Islet precursor cell (in vitro differentiated cells): ENCODE measurements around the gene BLACAT1.
A peak's percentile ranks its signal among the peaks of the same experiment; 100 is the strongest.
"Not testable (repeated sequence)": the region's sequence is repeated elsewhere in the genome, so short reads cannot be mapped to it uniquely, and the experiment has no call there.

ENCODE experiments used
- DNase-seq: peaks from one replicate; pipeline ENCODE4 v3.0.0-alpha.2; 2018

The BLACAT1 gene

DNA sequence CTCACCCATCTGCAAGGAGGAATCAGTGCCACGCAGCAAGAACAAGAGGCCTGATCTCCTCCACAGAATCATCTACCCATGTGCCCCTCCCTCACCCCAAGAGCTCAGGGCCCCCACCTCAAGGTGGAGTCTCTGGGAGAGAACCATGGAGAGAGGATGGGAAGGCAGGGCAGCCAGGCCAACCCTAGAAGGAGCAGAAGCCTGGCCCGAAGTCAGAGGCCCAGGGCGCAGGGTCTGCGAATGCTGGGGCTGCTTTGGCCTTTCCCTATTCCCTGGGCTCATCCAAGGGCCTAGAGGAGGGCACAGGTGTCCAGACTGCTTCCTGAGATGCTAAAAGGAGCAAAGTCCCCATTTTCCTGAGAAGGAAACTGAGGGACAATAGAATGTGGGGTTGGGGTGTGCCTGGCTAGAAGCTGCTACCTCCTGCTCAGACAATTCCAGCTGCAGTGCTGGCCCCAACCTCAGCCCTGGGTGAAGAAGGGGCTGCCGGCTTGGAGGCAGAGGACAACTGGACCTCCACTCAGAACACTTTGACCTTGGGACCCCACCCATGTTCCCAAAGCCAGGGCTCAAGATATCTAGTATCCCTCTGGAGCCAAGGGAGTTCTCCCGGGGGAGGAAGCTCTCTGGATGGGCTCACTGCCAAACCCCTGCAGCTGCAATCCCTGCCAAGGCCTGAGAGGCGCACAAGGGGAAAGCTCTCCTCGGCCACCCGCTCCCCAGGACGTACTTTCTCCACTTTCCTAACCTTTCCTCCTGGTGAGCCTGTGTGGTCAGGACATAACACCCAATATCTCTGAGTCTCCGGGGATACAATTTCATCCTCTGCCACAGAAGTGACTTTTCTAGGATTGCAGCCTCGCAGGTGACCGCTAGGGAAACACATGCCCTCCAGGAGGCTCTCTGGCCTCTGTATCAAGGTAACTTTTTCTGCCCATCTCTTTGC, 17.4 kb downstream of the BLACAT1 start:
- DNase-seq = no peak

DNA sequence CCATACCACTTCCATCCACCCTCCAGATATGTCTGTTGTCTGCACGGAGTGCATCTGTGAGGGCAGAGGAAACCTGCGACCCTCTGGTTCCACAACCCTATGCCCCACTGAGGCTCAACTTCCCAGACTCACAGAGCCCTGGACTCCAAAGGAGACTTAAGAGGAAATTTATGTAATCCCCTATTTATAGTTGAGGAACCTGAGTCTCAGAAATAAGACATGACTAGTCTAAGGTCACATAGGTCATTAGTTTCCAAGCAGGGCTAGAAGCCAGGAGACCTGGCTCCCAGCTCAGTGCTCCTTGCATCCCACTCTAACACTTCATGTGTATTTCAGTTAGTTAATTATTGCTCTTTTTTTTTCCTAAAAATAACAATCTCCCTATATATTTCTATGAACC, 18.3 kb downstream of the BLACAT1 start:
- no peak for DNase-seq

DNA sequence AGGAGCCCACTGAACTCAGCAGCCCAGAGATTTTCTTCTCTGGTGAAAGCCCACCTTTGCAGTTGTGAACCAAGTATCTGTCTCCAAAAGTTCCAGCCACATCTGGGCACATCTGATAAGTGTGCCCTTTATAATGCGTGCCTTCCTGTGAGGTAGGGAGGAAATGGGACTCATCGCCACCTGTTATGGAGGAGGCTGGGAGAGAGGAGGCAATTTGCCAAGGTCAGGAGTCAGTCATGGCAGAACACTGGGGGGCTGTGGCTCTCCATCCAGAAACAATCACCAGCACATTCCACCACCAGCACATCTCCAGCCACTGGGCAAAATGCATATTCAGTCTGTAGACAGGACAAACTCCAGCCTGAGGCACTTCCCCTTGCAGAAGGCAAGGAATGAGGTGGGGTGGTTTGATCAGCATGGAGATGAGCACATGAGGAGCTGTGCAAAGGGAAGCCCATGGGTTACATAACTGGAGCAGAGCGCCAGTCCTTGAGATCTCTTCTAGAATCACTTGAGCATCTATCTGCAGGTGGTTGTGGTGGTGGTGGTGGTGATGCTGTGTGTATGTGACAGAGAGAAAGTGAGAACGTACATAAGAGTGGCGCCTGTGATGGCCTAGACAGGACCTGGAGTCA, 19.0 kb downstream of the BLACAT1 start:
- DNase-seq = no peak

DNA sequence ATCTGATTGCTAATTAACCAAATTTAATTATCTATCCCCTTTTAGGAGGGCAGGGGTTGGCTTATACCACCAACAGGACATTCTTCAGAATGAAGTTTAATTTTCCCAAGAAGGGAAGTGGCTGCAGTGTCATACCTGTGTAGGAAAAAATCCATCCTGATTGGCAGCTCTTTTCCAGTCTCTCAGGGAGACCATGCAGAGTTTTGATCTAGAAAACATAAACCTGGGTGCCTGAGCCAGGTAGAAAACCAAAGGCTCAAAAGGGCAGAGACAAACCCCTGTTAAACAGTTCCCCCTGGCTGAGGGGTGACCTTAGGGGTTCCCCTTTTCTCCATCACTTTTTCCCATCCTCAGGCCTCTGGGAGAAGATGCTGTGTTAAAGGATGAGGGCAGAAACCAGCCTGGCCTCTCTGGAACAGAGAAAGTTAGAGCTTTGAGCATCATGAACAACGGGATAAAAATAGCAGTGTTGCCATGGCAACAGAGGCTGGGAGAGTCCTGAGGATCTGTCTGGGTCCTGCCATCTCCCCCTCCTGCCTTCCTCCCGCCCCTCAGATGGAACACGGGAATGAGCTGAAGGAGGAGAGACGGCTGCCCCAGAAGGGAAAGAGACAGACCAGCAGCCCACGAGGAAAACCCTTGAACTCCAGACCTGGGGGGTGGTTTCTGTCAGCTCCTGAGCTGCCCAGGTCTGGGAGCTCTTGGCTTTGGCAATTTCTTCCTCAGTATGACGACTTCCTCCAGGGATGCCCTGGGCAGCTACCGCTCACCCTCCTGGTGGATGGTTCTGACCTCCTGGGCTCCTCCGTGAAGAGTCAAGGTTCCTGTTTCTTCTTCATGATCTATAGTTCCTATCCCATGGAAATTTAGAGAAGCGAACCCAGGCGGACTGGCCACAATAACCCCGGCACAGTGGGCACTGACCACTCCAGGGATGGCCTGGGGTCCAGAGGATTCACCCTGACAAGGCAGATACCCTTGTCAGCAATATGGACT, 20.0 kb downstream of the BLACAT1 start:
- DNase-seq = no peak

DNA sequence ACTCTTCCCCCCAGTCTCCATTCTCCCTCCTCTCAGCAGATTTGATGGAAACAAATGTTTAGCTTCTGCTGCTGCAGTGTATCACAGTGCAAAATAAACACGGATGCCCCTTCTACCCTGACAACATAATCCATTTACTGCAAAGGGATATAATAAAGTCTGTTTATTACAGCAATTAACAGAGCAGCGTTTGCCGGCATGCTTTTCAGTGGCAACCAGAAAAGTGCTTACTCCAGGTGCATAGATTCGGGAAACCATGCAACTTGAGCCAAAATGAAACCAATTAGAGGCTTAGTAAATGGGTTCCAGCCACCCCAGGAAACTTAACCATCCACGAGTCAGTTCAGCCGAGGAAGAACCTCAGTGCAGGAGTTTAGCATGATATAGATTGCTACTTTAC, 21.1 kb downstream of the BLACAT1 start:
- DNase-seq = no peak

DNA sequence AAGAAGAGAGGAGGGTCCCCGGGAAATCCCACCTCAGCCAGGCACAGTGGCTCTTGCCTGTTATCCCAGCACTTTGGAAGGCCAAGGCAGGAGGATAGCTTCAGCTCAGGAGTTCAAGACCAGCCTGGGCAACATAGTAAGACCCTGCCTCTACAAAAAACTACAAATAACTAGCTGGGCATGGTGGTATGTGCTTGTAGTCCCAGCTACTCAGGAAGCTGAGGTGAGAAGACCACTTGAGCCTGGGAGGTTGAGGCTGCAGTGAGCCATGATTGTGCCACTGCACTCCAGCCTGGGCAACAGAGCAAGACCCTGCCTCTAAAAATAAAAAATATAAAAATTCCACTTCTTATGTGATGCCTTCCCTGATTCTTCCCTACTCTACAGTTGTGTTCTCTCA, 23.2 kb downstream of the BLACAT1 start:
- DNase-seq = not testable (repeated sequence)

DNA sequence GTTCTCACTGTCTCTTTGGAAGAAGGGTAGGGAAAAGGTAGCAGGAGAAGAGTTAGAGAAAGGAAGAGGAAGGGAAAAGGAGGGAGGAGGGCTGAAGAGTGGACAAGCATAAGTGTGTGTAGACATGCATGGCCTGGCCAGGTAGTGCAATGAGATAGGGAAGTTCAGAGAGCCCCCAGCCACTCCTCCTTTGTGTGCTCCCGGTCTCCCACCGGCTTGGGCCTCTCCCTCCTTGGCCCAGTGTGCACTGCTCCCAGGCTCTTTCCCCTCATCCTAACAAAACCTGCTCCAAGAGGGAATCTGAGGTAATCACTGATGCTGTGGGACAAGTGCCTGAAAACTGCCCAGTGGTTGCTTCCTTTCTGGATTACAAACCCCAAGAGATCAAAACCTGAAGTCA, 23.7 kb downstream of the BLACAT1 start:
- no peak for DNase-seq

DNA sequence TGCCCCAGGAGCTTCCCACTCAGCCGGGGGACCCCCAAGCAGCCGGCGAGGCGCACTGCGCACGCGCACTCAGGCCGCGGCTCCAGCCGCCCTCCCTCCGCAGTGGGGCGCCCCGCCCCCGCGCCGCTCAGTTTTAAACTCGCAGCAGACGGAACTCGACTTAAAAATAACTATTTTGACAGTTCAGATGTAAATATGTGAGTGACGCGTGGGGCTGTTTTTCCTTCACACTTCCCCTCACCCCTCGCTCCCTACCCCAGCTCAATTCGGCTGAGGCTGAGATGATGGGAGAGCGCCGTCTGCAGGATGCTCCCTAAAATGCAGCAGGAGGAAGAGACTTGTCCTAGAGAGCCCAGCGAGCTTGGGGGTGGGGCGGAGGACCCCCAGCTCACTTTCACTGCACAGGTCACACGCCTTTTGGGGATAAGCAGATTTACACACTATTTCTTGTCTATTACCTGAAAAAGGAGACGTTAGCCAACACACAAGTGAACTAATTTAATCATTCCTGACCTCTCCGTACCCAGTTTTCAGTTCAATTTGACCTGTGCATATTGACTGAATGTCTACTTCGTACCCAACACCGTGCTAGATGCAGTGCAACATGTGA, 25.0 kb downstream of the BLACAT1 start:
- peak; percentile 82 for DNase-seq

DNA sequence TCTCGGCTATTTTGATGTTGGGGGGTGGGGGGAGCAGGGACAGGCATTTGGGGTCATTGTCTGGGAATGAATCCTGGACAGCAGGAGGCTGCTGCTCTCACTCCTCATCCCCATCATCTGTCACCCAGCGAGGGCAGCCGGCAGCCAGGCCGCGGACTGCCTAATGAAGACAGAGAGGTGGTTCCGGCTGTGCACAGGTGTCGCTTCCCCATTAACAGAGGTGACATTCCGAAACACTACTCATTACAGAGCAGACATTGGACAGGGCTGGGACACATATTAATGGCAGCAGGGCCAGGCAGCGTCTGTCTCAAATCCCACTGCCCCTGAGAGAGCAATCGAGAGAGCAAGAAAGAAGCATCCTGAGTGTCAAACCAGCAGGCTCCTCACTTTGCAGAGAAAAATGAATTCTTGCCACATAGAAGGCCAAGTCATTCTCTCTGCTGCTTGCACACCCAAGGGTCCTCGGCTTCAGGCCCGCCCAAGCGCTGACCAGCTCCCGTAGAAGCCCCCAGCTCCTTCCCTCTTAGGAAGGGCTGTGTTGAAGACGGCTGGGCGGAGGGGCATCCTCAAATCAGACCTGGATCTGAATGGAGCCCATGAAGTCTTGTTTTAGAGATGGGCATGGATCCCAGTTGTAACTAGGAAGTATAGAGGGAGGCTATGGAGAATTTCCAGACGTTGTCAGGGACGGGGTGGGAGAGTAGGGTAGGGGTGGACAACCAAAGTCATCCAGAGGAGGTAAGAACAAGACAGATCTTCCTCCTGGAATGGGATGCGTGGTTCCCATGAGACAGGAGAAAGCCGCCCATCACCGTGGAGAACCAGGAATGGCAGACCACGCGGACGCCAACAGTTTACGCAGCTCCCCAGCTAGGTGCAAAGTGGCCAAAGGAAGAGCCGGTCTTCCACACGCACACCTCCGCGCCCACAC, 25.8 kb downstream of the BLACAT1 start:
- DNase-seq = no peak

DNA sequence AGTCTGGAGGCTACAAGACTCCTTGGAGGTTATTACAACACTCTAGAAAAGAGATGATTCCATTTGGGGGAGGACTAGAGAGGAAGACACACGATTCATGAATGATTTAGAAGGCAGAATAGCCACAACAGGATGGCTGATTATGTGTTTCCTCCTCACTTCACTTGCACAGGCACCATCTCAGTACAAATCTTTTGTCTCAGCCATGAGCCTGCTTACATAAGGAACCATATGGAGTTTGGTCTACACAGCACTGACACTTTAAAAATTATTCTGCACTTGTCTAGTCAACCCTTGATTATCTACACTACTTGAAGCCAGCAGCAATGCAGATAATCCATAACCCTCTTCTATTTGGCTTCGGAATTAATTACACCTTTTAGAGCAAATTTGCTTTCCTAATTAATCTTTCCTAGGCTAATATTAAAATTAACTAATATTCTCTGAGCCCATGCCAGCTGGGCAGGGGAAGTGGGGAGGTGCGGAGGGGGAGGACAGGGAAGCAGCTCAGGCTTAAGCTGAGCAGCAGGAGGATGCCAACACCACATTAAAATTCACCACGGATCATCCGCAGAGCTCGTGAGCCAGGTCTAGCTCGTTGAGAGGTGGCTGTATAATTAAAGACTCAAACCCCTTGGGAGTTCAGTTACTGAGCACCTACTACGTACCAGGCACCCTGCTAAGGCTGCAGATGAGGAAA, 30.8 kb downstream of the BLACAT1 start:
- DNase-seq = peak; percentile 31

DNA sequence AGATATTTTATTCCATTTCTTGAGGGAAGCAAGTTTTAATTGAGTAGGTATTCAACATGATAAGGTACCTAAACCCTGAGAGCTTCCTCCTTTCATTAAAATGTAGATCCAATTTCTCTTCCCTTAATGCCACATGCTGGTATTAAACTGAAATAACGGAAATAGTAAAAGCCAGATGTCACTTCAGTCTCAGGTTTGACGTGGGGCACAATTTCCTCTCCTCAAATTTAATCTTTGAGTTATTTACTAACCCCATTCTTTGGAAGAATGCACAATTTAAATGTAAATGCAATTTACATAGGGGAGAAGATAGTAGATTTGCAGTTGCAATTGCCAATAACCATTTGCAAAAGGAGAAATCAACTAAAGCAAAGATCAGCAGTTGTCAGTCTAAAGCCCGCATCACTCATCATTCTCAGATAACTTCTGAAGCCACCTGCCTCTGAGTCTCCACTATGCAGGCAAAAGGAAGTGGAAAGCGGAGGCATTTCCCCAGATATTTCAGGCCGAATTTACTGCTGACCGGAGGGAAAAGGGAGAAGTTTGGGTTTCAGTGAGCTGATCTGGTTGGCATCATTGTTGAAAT, 31.9 kb downstream of the BLACAT1 start:
- DNase-seq = no peak

DNA sequence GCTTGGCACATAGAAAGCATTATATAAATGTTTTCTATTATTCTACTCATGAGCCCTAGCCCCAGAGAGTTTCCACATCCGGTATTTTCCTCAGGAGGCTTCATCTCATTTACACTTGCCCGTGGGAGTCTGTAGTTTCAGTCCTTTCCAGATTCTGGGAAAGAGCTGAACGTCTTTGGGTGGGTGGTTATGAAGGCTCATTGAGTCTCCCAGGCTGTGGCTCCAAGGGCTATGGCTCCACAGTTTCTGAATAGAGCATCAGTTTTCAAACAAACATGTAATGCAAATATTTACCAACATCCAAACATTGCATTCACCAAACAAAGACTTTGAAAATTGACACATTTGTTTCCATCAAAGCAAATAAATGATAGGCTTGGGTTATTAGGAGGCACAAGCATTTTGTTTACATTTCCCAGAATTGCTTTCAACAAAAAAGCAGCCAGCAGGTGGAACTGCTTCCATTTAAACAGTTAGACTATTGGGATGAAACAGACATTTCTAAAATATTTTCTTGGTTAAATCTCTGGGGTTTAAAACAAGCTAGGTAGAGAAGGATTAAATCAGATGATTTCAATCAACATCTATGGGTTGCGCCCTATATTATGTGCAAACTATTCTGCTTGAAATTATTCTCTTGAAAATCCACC, 32.7 kb downstream of the BLACAT1 start:
- DNase-seq = peak; percentile 7

DNA sequence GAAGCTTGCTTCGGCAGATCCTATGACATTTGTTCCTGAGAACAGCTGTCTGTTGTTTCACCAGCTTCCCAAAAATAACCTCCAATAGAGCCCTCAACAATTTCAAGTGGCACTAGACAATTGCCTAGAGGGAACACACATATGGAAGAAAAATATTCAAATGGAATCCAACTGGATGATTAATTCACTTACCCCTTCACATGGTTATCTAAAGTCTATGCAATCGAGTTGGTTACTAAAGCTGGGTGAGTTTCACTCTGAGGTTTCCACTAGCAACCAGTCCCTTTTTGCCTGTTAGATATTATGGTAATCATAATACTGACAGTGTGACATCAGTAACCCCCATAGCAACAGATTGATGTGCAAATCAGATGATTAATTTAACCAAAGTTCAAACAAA, 34.0 kb downstream of the BLACAT1 start, which contains the start of gene LEMD1:
Gene LEMD1 (minus strand): TSS at position 259 of the 400 bp plus-strand sequence. CDS start 1,520 bp downstream, outside the sequence.
- no peak for DNase-seq

DNA sequence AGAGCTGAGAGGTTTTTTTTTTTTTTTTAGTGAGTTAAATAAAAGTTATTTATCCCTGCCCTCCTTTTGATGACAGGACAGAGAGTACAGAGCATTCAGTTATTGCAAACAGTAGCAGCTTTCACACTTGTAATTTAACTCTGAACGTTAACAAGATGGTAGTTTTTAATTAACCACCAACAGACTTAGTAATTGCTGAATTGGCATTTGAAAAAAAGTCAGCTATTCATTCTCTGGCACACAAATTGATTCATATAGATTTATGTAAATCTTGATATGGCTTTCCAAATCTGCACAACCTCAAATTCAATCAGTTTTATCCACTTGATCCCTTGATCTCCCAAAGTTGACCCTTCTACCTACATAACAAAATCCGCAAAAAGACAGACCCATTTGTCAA, 34.9 kb downstream of the BLACAT1 start:
- DNase-seq = no peak

DNA sequence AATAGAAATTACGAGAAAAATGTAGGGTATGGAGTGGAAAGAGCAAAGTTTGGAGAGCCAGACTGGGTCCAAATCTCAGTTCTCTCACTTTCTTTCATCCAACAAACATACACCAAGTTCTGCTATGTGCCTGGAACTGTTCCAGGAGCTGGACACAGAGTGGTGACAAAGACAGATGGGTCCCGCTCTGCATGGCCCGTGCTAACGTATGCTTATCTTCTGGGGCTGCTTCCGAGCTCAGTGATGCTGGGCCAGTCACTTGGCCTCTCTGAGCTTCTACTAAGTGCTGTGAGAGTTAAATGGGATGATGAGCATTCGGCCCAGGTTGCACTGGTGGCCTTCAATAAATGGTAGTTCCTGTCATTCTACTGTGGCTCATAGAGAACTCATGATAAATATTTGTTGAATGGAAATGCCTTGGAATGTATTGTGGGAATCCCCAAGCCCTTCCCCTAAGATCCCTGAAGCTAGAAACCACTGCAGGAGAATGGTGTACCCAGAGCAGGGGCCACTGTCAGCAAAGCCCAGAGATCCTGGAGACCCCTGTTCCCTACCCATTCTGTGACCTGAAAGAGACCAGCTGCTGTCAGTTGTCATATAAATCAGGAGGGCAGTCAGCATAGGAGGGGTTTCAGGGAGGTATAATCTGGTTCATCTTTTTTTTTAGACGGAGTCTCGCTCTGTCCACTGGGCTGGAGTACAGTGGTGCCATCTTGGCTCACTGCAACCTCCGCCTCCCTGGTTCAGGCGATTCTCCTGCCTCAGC, 37.8 kb downstream of the BLACAT1 start:
- peak; percentile 29 for DNase-seq

DNA sequence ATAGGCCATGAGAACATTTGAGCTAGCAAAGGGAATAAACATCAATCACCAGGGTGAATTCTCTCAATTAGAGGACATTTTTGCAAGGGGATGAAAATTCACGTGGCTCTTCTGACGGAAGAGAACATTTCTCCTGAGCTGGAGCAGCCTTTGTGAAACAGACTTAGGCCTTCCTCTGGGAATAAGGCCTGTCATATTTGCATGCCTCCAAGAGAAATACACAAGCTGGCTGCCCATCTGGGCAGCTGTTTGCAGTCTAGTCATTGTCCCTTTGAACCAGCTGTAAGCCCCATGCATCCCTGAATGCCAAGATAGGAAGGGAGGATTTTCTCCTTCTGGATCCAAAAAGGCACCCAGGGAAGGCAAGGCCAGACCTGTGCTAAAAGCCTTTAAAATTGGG, 39.5 kb downstream of the BLACAT1 start:
- DNase-seq = peak; percentile 21

DNA sequence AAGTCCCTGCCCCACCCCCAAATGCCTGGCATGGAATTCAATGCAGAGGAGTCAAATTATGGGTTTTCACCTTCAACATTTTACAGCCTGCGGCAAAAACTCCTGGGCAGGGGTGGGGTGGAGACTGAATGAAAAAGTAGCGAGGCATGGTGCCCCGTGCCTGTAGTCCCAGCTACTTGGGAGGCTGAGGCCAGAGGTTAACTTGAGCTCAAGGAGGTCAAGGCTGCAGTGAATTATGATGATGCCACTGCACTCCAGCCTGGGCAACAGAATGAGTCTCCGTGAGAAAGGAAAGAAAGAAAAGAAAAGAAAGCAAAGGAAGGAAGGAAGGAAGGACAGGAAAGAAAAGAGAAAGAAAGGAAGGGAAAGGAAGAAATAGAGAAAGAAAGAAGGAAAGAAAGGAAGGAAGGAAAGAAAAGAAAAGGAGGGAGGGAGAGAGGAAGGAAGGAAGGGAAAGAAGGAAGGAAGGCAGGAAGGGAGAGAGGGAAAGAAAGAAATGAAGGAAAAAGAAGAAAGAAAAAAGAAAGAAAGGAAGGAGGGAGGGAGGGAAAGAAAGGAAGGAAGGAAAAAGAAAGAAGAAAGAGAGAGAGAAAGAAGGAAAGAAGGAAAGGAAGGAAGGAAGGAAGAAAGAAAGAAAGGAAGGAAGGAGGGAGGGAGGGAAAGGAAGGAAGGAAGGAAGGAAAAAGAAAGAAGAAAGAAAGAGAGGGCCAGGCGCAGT, 45.1 kb downstream of the BLACAT1 start:
- no peak for DNase-seq

DNA sequence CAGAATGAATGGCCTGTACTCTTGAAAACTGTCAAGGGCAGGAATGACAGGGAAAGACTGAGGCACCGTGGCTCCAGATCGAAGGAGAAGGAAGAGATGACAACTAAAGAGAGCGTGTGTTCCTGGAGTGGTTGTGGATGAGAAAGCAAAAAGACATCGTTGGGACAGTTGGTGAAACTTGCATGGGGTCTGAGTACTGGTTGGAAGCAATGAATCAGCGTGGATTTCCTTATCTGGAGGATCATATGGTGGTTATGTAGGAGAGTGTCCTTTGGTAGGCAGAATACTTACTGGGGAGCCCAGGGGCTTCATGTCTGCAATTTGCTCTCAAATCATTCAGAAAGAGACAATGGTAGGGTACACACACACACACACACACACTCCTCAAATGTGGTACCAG, 47.9 kb downstream of the BLACAT1 start:
- no peak for DNase-seq
